Stimulated activated CD8-positive, alpha-beta memory T cell treated with anti-CD3 and anti-CD28 coated beads, Interleukin-15, amount 100 ng/mL, for 1 hour (primary cell): ENCODE results near the gene NDOR1.
"Not testable (repeated sequence)": the region's sequence is repeated elsewhere in the genome, so short reads cannot be mapped to it uniquely, and the experiment has no call there.

ENCODE experiments used
- DNase-seq: peaks from one replicate; pipeline ENCODE4 v3.0.0-alpha.2; 2020; ENCODE audit warnings: low read depth

Gene NDOR1

DNA sequence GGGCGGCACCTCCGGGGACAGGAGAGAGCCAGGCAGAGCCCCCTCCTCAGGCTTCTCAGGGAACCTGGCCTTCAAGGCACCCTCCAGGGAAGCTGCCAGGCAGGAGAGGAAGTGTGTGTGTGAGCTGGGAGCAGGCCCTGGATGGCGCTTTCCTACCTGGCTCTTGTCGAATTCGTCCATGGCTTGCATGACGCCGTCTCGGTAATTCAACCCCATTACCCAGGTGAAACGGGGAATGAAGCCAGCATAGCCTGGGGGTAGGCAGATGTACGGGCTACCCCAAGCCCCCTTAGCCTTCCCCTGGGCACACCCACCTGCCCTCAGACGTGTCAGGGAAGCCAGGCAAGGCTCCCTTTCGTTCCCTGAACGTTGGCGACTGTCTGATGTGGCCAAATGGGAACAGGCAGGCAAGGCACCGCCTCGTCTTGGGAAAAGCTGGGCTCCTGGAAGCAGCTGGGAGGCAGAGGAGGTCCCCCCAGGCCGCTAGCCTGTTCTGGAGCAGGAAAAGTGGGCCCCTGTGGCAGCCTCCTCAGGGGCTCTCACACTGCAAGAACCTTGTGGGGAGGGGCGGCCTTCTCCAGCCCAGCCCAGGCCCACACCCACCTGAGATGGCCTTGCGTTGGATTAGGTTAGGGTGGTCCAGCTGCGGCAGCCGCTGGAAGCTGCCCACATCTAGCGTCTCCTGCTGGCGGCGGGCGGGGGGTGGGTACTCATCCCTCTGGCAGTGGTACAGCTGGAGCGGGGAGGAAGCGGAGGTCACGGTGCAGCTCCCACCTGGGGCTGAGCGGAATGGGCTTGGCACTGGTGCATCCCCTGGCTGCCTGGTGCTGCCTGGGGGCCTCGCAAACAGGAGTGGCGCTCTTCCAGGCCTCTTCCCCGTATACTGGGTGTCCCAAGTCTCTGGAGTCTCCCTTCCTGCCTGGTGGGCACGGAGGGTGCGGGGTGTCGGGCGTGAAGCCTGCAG lies 39.3 kb downstream of the NDOR1 start:
- DNase-seq, result no peak

DNA sequence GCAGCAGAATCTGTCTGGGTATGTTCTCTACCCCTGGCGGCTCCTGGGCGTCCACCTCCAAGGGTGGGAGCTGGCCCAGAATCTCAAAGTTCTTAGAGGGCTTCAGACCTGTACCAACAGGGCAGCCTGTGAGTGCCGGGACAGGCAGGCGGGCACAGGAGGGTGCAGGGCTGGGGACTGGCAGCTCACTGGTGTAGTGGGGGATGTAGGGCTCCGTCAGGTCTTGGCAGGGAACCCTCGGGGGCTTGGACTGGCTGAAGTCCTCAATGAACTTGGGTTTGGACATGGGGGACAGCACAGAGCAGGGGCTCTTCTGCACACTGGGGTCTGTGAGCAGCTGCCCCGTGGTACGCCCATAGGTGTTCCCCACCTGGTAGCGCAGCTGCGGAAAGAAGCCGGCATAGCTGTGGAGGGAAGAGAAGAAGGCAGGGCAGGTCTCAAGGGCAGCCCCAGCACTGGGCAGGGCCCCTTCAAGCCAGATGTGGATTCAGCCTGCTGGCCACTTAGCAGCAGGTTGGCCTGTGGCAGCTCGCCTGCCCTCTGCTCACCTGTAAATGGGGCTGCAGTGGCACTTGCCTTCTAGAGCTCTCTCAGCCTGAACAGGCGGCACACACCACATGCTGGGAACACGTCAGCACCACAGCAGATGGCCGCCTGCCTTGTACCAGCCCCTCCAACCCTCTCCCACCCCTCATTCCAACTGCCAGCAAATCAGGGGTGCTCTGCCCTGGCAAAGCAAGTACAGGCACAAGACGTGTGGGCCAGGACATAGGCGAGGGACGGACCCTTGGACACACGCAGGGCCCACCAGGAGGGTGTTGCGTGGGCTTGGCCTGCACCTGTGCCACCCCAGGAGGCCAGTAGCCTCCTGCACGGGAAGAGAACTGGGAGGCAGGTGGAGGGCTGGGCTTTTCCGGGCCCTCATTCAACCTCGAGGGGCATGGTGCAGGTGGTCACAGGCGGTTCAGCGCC lies 40.2 kb downstream of the NDOR1 start:
- DNase-seq, result no peak

DNA sequence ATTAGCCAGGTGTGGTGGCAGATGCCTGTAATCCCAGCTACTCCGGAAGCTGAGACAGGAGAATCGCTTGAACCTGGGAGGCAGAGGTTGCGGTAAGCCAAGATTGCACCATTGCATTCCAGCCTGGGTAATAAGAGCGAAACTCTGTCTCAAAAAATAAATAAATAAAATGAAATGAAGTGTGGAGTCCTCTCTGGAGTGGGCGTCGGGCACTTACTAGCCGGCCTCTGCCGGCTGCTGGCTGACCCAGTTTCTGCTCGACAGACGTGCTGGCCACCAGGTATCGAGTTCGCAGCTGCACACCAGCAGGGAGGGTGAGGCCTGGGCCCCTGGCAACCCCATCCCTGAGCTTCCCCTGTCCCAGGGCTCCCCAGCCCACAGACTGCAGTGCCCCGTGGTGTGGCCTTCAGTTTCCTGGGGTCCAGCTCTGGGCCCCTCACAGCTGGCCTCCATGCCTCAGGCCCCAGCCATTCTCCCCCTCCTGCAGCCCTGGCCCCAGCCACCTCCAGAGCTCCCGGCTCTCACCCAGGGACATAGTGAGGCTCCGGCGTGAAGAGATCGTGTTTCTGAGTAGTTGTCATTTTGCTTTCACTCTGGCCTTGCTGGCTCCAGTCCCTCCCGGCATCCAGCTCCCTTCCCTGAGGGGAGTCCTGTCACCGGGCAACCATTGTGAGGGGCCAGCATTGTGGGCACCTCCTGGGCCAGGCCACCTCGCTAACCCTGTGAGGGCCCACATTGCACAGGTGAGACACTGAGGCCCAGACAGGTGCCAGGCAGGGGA lies 41.8 kb downstream of the NDOR1 start:
- no peak for DNase-seq

- DNase-seq, result no peak
These were observed 42.3 kb downstream of the NDOR1 start for GRCh38 chr9:137247916-137248175.

- no peak for DNase-seq
These were observed 45.1 kb downstream of the NDOR1 start for GRCh38 chr9:137250329-137251193.

DNA sequence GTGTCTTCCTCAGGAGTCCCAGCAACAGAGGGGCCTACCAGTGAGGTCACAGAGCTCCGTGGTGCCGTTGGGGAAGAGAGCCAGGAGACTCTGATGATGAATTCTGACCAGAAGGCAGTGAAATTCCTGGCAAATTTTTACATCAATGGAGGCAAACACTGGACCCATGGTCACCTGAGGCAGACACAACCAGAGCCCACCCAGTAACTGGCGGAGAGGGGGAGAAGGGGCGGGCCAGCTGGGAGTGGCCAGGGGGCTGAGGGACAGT lies 45.6 kb downstream of the NDOR1 start, which contains the start of gene STPG3:
Gene STPG3, plus strand, starts transcription at position 93 of the 268 bp plus-strand sequence. Its CDS starts 1 bp downstream, at position 94.
- DNase-seq, result no peak

- DNase-seq, result no peak
These were observed 46.2 kb downstream of the NDOR1 start for GRCh38 chr9:137251490-137252268.

- DNase-seq, result no peak
These were observed 47.3 kb downstream of the NDOR1 start for GRCh38 chr9:137252555-137253506.

GRCh38 chr9:137253717-137254623 lies 48.5 kb downstream of the NDOR1 start:
- no peak for DNase-seq

DNA sequence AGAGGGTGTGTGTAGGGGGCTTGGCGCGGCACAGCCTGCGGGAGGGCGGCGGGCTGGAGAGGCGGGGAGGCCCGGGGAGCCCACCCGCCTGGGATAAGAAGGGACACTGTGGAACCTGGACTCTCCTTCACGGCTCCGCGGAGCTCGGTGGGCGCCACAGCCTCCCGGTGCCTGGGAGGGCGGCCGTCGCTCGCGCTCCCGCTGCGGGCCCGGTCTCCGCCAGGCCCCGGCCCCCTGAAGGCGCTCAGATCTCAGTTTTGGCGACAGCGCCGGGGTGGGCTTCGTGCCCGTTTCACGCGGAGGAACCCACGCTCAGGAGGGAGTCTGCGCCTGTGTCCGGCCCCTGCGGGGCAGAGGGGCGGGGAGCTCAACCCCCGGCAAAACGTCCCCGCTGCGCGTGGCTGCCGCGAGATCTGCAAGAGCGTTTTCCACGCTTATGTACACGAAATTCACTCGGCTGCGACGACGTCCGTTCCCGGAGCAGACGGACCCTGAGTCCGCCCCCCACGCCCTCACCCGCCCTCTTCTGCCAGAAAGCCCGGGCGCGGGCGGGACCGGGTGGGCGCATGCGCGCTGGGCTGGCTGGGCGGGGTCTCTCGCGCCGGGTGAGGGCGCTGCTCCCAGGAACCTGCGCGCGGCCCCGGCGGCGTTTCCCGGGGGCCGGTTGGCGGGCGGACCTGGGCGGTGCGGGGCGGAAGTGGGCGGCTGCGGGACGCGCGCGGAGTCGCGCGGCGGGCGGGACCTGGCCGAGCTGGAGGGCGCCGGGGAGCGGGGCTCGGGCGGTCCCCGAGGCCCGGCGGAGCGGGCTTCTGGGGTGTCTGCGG lies 49.3 kb downstream of the NDOR1 start, which contains the start of gene NELFB:
Gene NELFB, plus strand, starts transcription at position 704 of the 824 bp plus-strand sequence.
- DNase-seq, result peak; percentile 92

DNA sequence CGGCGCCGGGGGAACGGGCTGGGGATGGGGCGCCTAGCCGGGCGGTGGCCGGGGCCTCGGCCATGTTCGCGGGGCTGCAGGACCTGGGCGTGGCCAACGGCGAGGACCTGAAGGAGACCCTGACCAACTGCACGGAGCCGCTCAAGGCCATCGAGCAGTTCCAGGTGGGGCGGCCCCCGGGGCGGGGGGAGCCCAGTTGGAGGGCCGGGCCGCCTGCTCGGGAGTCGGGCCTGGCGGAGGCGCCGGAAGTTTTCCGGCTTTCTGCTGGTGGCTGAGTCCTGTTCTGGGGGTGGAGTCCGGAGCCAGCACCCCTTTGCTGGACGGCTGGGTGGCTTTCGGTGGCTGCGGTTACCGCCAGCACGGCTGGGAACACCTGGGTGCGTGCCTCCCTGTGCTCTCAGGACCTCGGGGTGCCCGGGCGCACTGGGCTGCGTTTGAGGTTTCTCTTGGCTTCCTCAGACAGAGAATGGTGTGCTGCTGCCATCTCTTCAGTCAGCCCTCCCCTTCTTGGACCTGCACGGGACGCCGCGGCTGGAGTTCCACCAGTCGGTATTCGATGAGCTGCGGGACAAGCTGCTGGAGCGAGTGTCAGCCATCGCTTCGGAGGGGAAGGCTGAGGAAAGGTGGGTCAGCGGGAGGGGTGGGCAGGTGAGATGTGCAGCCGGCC lies 50.1 kb downstream of the NDOR1 start:
- no peak for DNase-seq

GRCh38 chr9:137256362-137256761 lies 50.9 kb downstream of the NDOR1 start:
- no peak for DNase-seq

DNA sequence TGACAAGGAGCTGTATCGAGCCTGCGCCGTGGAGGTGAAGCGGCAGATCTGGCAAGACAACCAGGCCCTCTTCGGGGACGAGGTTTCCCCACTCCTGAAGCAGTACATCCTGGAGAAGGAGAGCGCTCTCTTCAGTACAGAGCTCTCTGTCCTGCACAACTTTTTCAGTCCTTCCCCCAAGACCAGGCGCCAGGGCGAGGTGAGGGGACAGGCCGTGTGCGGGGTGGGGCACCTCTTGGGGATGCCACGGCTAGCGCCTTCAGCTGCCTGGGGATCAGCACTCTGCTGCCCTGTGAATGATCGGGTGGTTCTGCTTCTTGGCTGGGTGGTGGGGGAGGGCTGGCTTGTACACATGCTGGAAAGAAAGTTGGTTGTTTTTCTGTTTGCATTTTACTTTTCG lies 51.4 kb downstream of the NDOR1 start:
- no peak for DNase-seq

GRCh38 chr9:137262173-137262908 lies 56.8 kb downstream of the NDOR1 start:
- DNase-seq, result not testable (repeated sequence)

DNA sequence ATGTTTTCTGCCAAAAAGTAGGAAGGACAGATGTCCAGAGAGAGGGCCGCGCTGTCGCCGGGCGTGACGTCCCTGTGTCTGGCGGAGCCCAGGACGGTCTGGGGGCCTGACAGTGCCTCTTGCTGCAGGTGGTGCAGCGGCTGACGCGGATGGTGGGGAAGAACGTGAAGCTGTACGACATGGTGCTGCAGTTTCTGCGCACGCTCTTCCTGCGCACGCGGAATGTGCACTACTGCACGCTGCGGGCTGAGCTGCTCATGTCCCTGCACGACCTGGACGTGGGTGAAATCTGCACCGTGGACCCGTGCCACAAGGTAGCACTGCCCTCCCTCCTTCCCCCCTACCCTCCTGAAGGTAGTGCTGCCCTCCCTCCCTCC lies 57.4 kb downstream of the NDOR1 start:
- DNase-seq, result no peak

DNA sequence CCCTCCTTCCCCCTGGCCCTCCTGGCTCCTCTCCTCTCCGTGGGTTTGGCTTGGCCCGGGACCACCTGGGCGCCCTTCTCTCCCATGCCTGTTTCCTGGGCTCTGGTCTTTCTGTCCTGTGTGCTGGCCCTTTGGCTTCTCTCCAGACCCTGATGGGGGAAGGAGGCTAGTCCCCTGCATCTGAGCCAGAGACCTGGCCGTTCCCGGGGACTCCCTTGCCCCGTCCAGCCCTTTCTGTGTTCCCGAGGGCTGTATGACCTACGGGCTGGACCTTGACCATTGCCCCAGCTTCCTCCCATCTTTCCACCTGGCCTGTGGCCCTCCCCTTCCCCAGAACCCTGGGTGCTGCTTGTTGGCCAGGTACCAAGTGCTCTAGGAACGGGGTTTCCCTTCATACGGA lies 58.0 kb downstream of the NDOR1 start:
- no peak for DNase-seq
